Neural cell (in vitro differentiated cells): ENCODE results near the gene LPP. TPM values are rescaled to one million over a fixed set of nuclear protein-coding genes. Genes with fewer than 3 reads are reported as not detected.

Experiments
- H2AFZ ChIP-seq: fragments of 200-600, 300-800 bp; sonication (generic), shearing (Covaris generic); 2 replicates; pipeline ENCODE4 v1.6.0; 2014; ENCODE audit warnings: low read depth, mild to moderate bottlenecking, antibody characterized with exemption, low read length, moderate library complexity
- H3F3A ChIP-seq: fragments of 200-600 bp; shearing (Covaris generic); 2 replicates; pipeline ENCODE4 v1.6.1; 2016; ENCODE audit warnings: mild to moderate bottlenecking, moderate library complexity, mixed read lengths, antibody characterized with exemption, low read length; ENCODE audit not compliant: insufficient read depth, poor library complexity, severe bottlenecking
- H3K27ac ChIP-seq: fragments of 200-600, 300-800 bp; sonication (generic), shearing (Covaris generic); 2 replicates; pipeline ENCODE4 v1.5.1; 2014; ENCODE audit warnings: mild to moderate bottlenecking, low read length, moderate library complexity
- H3K27me3 ChIP-seq: fragments of 300-800, 200-600 bp; sonication (generic), shearing (Covaris generic); 2 replicates; pipeline ENCODE4 v1.6.0; 2014; ENCODE audit warnings: mild to moderate bottlenecking, low read depth, low read length, moderate library complexity; ENCODE audit not compliant: insufficient read depth
- H3K36me3 ChIP-seq: fragments of 300-800, 200-600 bp; sonication (generic), shearing (Covaris generic); 2 replicates; pipeline ENCODE4 v1.5.1; 2014; ENCODE audit warnings: mild to moderate bottlenecking, antibody characterized with exemption, low read length, moderate library complexity; ENCODE audit not compliant: insufficient read depth
- H3K4me2 ChIP-seq: fragments of 300-800, 200-600 bp; sonication (generic), shearing (Covaris generic); 2 replicates; pipeline ENCODE4 v1.6.0; 2014; ENCODE audit warnings: mild to moderate bottlenecking, low read length
- H3K4me3 ChIP-seq: fragments of 300-800, 200-600 bp; sonication (generic), shearing (Covaris generic); 2 replicates; pipeline ENCODE4 v1.5.1; 2014; ENCODE audit warnings: mild to moderate bottlenecking, low read length, moderate library complexity
- H3K79me2 ChIP-seq: fragments of 200-600 bp; shearing (Covaris generic); replicated peaks from 2 replicates; pipeline ENCODE4 v1.6.0; 2014; ENCODE audit warnings: mild to moderate bottlenecking, low read length, moderate library complexity; ENCODE audit not compliant: insufficient read depth
- H3K9ac ChIP-seq: fragments of 300-800, 200-600 bp; sonication (generic), shearing (Covaris generic); 2 replicates; pipeline ENCODE4 v1.6.1; 2016; ENCODE audit warnings: mild to moderate bottlenecking, low read length, mixed read lengths
- H3K9me2 ChIP-seq: fragments of 200-600 bp; shearing (Covaris generic); 2 replicates; pipeline ENCODE4 v1.6.1; 2016; ENCODE audit warnings: mild to moderate bottlenecking, low read length, mixed read lengths; ENCODE audit not compliant: insufficient read depth
- H3K9me3 ChIP-seq: fragments of 200-600, 300-800 bp; sonication (generic), shearing (Covaris generic); 2 replicates; pipeline ENCODE4 v1.6.1; 2016; ENCODE audit warnings: mild to moderate bottlenecking, mixed run types, low read length, moderate library complexity, mixed read lengths
- H4K20me1 ChIP-seq: fragments of 200-600 bp; shearing (Covaris generic); 2 replicates; pipeline ENCODE4 v1.6.1; 2016; ENCODE audit warnings: mild to moderate bottlenecking, mixed run types; ENCODE audit not compliant: insufficient read depth
- CTCF ChIP-seq: fragments of 450-650 bp; IDR thresholded peaks from 2 replicates; pipeline ENCODE4 v1.5.1; 2014; ENCODE audit warnings: antibody characterized with exemption, mild to moderate bottlenecking, moderate library complexity; ENCODE audit not compliant: poor library complexity, severe bottlenecking
- EP300 ChIP-seq: fragments of 450-650 bp; conservative IDR thresholded peaks from 2 replicates; pipeline ENCODE4 v1.6.1; 2014; ENCODE audit warnings: antibody characterized with exemption, mild to moderate bottlenecking, moderate library complexity; ENCODE audit not compliant: poor library complexity, severe bottlenecking
- EZH2 ChIP-seq: fragments of 200-600, 300-800 bp; shearing (Covaris generic), sonication (generic); IDR thresholded peaks from 2 replicates; pipeline ENCODE4 v1.6.1; 2014; ENCODE audit warnings: antibody characterized with exemption, low read length, borderline replicate concordance, mild to moderate bottlenecking; ENCODE audit not compliant: insufficient read depth, poor library complexity, severe bottlenecking
- MXI1 ChIP-seq: fragments of 450-650 bp; conservative IDR thresholded peaks from 2 replicates; pipeline ENCODE4 v1.6.1; 2014; ENCODE audit warnings: antibody characterized with exemption, mild to moderate bottlenecking; ENCODE audit not compliant: poor library complexity, severe bottlenecking
- POLR2AphosphoS5 ChIP-seq: IDR thresholded peaks from 2 replicates; pipeline ENCODE4 v1.6.1; 2012
- RAD21 ChIP-seq: fragments of 450-650 bp; conservative IDR thresholded peaks from 2 replicates; pipeline ENCODE4 v1.6.1; 2014; ENCODE audit warnings: antibody characterized with exemption, mild to moderate bottlenecking, moderate library complexity
- SMC3 ChIP-seq: fragments of 450-650 bp; conservative IDR thresholded peaks from 2 replicates; pipeline ENCODE4 v1.6.1; 2014; ENCODE audit warnings: antibody characterized with exemption, mild to moderate bottlenecking, moderate library complexity; ENCODE audit not compliant: poor library complexity
- TAF1 ChIP-seq: IDR thresholded peaks from 2 replicates; pipeline ENCODE4 v1.6.1; 2012; ENCODE audit warnings: low read depth
- polyA plus RNA-seq: library from polyadenylated mRNA; depleted of rRNA; stranded (reverse); fragments of >200 nt; gene quantifications from 2 replicates; pipeline ENCODE4 v1.2.3, GENCODE V29; 2014
- TF ChIP-seq, protein P1 (sequence below): IDR thresholded peaks from 2 replicates; pipeline ENCODE4 v1.6.1; 2012; ENCODE audit warnings: borderline replicate concordance

The LPP gene
- polyA plus RNA-seq, 1 donor from 2014 or later, result 3.0 TPM

GRCh38 chr3:188664795-188665194, 510.8 kb downstream of the LPP start:
- Histone ChIP-seq H3K4me3 (no peak overlapping the region), H3F3A (no peaks in the 10 kb centered on the region), H3K9me3 (no peaks in the 10 kb centered on the region), H3K36me3 (no peaks in the 10 kb centered on the region), H4K20me1 (no peaks in the 10 kb centered on the region), H3K27me3 (no peaks in the 10 kb centered on the region), H3K9me2 (no peaks in the 10 kb centered on the region), H3K4me2 (no peak overlapping the region), H3K79me2 (no peaks in the 10 kb centered on the region), H3K27ac (no peak overlapping the region), H2AFZ (no peak overlapping the region), H3K9ac (no peak overlapping the region)
- TF ChIP-seq MXI1, result no peak
- TF ChIP-seq POLR2AphosphoS5, result no peak
- no peak for TF ChIP-seq RAD21
- no peak for TF ChIP-seq SMC3
- no peak for TF ChIP-seq CTCF
- TF ChIP-seq TAF1, result no peak
- no peak for TF ChIP-seq EZH2
- TF ChIP-seq, protein P1, sequence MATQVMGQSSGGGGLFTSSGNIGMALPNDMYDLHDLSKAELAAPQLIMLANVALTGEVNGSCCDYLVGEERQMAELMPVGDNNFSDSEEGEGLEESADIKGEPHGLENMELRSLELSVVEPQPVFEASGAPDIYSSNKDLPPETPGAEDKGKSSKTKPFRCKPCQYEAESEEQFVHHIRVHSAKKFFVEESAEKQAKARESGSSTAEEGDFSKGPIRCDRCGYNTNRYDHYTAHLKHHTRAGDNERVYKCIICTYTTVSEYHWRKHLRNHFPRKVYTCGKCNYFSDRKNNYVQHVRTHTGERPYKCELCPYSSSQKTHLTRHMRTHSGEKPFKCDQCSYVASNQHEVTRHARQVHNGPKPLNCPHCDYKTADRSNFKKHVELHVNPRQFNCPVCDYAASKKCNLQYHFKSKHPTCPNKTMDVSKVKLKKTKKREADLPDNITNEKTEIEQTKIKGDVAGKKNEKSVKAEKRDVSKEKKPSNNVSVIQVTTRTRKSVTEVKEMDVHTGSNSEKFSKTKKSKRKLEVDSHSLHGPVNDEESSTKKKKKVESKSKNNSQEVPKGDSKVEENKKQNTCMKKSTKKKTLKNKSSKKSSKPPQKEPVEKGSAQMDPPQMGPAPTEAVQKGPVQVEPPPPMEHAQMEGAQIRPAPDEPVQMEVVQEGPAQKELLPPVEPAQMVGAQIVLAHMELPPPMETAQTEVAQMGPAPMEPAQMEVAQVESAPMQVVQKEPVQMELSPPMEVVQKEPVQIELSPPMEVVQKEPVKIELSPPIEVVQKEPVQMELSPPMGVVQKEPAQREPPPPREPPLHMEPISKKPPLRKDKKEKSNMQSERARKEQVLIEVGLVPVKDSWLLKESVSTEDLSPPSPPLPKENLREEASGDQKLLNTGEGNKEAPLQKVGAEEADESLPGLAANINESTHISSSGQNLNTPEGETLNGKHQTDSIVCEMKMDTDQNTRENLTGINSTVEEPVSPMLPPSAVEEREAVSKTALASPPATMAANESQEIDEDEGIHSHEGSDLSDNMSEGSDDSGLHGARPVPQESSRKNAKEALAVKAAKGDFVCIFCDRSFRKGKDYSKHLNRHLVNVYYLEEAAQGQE, result no peak
- TF ChIP-seq EP300, result no peak

DNA sequence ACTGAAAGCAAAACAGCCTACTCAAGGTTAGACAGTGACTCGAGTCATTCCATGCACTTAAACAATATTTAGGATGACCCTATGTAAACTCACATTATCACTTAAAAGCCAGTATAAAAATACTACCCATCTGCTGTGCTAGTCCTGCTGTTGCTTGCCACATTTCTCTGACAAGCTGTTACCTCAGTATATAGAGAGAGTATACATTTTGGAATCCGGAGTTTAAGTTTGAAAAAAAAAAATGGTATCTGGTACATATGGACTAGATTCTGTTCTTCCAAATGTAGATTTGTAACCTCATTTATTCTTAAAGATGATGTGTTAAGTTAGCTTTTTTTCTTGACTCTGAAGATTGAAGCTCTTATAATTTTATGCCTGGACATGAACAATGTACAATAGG, 514.0 kb downstream of the LPP start:
- H2AFZ ChIP-seq, result no peak overlapping the region
- H3K9me3 ChIP-seq, result no peaks in the 10 kb centered on the region
- H3K36me3 ChIP-seq, result no peaks in the 10 kb centered on the region
- H3K4me2 ChIP-seq, result no peak overlapping the region
- H3K4me3 ChIP-seq, result no peak overlapping the region
- no peak overlapping the region for H3K27ac ChIP-seq
- no peaks in the 10 kb centered on the region for H4K20me1 ChIP-seq
- no peaks in the 10 kb centered on the region for H3F3A ChIP-seq
- no peak overlapping the region for H3K9ac ChIP-seq
- no peak for TF ChIP-seq MXI1
- TF ChIP-seq SMC3, result no peak
- TF ChIP-seq EP300, result no peak
- TF ChIP-seq RAD21, result no peak
- TF ChIP-seq TAF1, result no peak
- no peak for TF ChIP-seq EZH2
- TF ChIP-seq POLR2AphosphoS5, result no peak
- TF ChIP-seq, protein P1, result no peak
- no peak for TF ChIP-seq CTCF
- H3K27me3 ChIP-seq, result no peaks in the 10 kb centered on the region
- no peaks in the 10 kb centered on the region for H3K9me2 ChIP-seq
- H3K79me2 ChIP-seq, result no peaks in the 10 kb centered on the region
